ENCODE results near the gene RAB31. TPM values are rescaled to one million over a fixed set of nuclear protein-coding genes. Genes with fewer than 3 reads are reported as not detected.
A peak's percentile ranks its signal among the peaks of the same experiment; 100 is the strongest.

RAB31 gene
- total and polyA plus RNA-seq, 2 donors from 2014 or later, result 17.3 to 77.1 TPM

- peak in 1 of 5 donors; percentile 27 for DNase-seq
- no peak for TF ChIP-seq CTCF (IDR thresholded peaks at IDR 0.05; ENCODE audit: borderline replicate concordance, extremely low read depth, insufficient read depth)
- Histone ChIP-seq H3K27ac (ENCODE audit: low read depth in 2 of 2, low read length in 2 of 2) (no peak overlapping the region), H3K4me3 (ENCODE audit: low read length in 3 of 3) (no peak overlapping the region), H3K4me1 (ENCODE audit: control insufficient read depth in 2 of 3, insufficient read depth in 2 of 3, low read depth in 1 of 3, low read length in 3 of 3) (peaks cover 2 to 6% (median 3%) of the 10 kb centered on the region in 3 donors), H3K9ac (ENCODE audit: low read length in 3 of 3) (no peak overlapping the region), H3K27me3 (ENCODE audit: control insufficient read depth, insufficient read depth, low read length) (no peaks in the 10 kb centered on the region), H3K36me3 (ENCODE audit: control insufficient read depth in 2 of 3, insufficient read depth in 3 of 3, low read length in 3 of 3) (no peaks in the 10 kb centered on the region), H3K9me3 (ENCODE audit: control insufficient read depth in 2 of 3, insufficient read depth in 1 of 3, low read length in 3 of 3) (no peaks in the 10 kb centered on the region)
- FAIRE-seq, result no peak
- intact Hi-C loops (cut with DNase I), result no loop called here
Observed at GRCh38 chr18:9839853-9840252, 131.8 kb downstream of the RAB31 start.

GRCh38 chr18:9841752-9842151 is 133.7 kb downstream of the RAB31 start:
- Histone ChIP-seq H3K27me3 (ENCODE audit: control insufficient read depth, insufficient read depth, low read length) (no peaks in the 10 kb centered on the region), H3K4me3 (ENCODE audit: low read length in 3 of 3) (no peak overlapping the region), H3K27ac (ENCODE audit: low read depth in 2 of 2, low read length in 2 of 2) (no peak overlapping the region), H3K4me1 (ENCODE audit: control insufficient read depth in 2 of 3, insufficient read depth in 2 of 3, low read depth in 1 of 3, low read length in 3 of 3) (peaks cover 0 to 3% (median 3%) of the 10 kb centered on the region in 3 donors), H3K9ac (ENCODE audit: low read length in 3 of 3) (no peak overlapping the region), H3K36me3 (ENCODE audit: control insufficient read depth in 2 of 3, insufficient read depth in 3 of 3, low read length in 3 of 3) (no peaks in the 10 kb centered on the region), H3K9me3 (ENCODE audit: control insufficient read depth in 2 of 3, insufficient read depth in 1 of 3, low read length in 3 of 3) (no peaks in the 10 kb centered on the region)
- no peak for FAIRE-seq
- no peak for DNase-seq
- intact Hi-C loops (cut with DNase I), result no loop called here
- no peak for TF ChIP-seq CTCF (IDR thresholded peaks at IDR 0.05; ENCODE audit: borderline replicate concordance, extremely low read depth, insufficient read depth)

GRCh38 chr18:9842448-9842847 is 134.3 kb downstream of the RAB31 start:
- intact Hi-C loops (cut with DNase I), result no loop called here
- Histone ChIP-seq H3K27me3 (ENCODE audit: control insufficient read depth, insufficient read depth, low read length) (no peaks in the 10 kb centered on the region), H3K4me1 (ENCODE audit: control insufficient read depth in 2 of 3, insufficient read depth in 2 of 3, low read depth in 1 of 3, low read length in 3 of 3) (peaks cover 0 to 3% (median 3%) of the 10 kb centered on the region in 3 donors), H3K36me3 (ENCODE audit: control insufficient read depth in 2 of 3, insufficient read depth in 3 of 3, low read length in 3 of 3) (no peaks in the 10 kb centered on the region), H3K4me3 (ENCODE audit: low read length in 3 of 3) (no peak overlapping the region), H3K9ac (ENCODE audit: low read length in 3 of 3) (no peak overlapping the region), H3K27ac (ENCODE audit: low read depth in 2 of 2, low read length in 2 of 2) (no peak overlapping the region), H3K9me3 (ENCODE audit: control insufficient read depth in 2 of 3, insufficient read depth in 1 of 3, low read length in 3 of 3) (no peaks in the 10 kb centered on the region)
- DNase-seq, result no peak
- TF ChIP-seq CTCF (IDR thresholded peaks at IDR 0.05; ENCODE audit: borderline replicate concordance, extremely low read depth, insufficient read depth), result no peak
- FAIRE-seq, result no peak

GRCh38 chr18:9845256-9845655 is 137.2 kb downstream of the RAB31 start:
- Histone ChIP-seq H3K4me3 (ENCODE audit: low read length in 3 of 3) (no peak overlapping the region), H3K9me3 (ENCODE audit: control insufficient read depth in 2 of 3, insufficient read depth in 1 of 3, low read length in 3 of 3) (no peaks in the 10 kb centered on the region), H3K36me3 (ENCODE audit: control insufficient read depth in 2 of 3, insufficient read depth in 3 of 3, low read length in 3 of 3) (no peaks in the 10 kb centered on the region), H3K27ac (ENCODE audit: low read depth in 2 of 2, low read length in 2 of 2) (no peak overlapping the region), H3K27me3 (ENCODE audit: control insufficient read depth, insufficient read depth, low read length) (no peaks in the 10 kb centered on the region), H3K9ac (ENCODE audit: low read length in 3 of 3) (no peak overlapping the region), H3K4me1 (ENCODE audit: control insufficient read depth in 2 of 3, insufficient read depth in 2 of 3, low read depth in 1 of 3, low read length in 3 of 3) (no peaks in the 10 kb centered on the region)
- intact Hi-C loops (cut with DNase I), result no loop called here
- DNase-seq (no peak), FAIRE-seq (no peak)
- TF ChIP-seq CTCF (IDR thresholded peaks at IDR 0.05; ENCODE audit: borderline replicate concordance, extremely low read depth, insufficient read depth), result no peak
